Progenitor cell of endocrine pancreas (in vitro differentiated cells): ENCODE results near the gene CAMK2D. TPM values are rescaled to one million over a fixed set of nuclear protein-coding genes. Genes with fewer than 3 reads are reported as not detected.

ENCODE experiments used
- DNase-seq: peaks from one replicate; pipeline ENCODE4 v3.0.0; 2021; ENCODE audit warnings: low spot score; ENCODE audit not compliant: unreplicated experiment
- H3K27ac Mint-ChIP-seq: 2 replicates; pipeline ENCODE4 v1.8.0; 2021; ENCODE audit warnings: mild to moderate bottlenecking, moderate library complexity, mixed read lengths
- H3K27me3 Mint-ChIP-seq: 2 replicates; pipeline ENCODE4 v1.8.0; 2021; ENCODE audit warnings: mixed read lengths
- H3K36me3 Mint-ChIP-seq: 2 replicates; pipeline ENCODE4 v1.8.0; 2022; ENCODE audit warnings: mixed read lengths; ENCODE audit not compliant: insufficient read depth
- H3K4me1 Mint-ChIP-seq: 2 replicates; pipeline ENCODE4 v1.8.0; 2021; ENCODE audit warnings: low read depth, mixed read lengths
- H3K4me3 Mint-ChIP-seq: 2 replicates; pipeline ENCODE4 v1.8.0; 2021; ENCODE audit warnings: low read depth, mild to moderate bottlenecking, moderate library complexity, mixed read lengths
- H3K9me3 Mint-ChIP-seq: 2 replicates; pipeline ENCODE4 v1.8.0; 2021; ENCODE audit warnings: low read depth, mixed read lengths
- total RNA-seq: library from RNA; stranded (reverse); gene quantifications from 2 replicates; pipeline ENCODE4 v1.2.1, GENCODE V29; 2021
- TF ChIP-seq, protein P1 (sequence below): fragments of 200-600 bp; sonication (generic); IDR thresholded peaks from one replicate; pipeline ENCODE4 v1.5.0; 2021; ENCODE audit warnings: antibody characterized with exemption, mild to moderate bottlenecking; ENCODE audit not compliant: unreplicated experiment

Gene CAMK2D
- total RNA-seq, 1 donor from 2014 or later = 74.4 TPM

DNA sequence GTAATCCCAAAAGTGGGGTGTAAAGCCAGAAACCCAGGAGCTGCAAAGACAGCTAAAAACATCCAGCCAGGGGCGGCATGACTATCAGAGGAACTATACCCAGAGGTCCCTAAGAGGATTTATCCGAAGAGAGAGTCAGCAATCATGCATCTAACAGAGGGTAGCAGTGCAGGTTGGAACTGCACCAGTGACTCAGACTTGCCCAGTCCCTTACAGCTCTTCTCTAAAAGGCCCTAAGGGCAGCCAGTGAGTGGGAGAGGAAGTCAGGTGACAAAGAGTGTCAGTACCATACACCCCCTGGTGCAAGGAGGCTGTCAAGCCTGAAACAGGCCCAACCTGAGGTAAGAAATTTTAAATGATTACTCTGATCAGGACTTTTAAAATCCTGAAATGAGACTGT is 88.1 kb downstream of the CAMK2D start:
- no peak overlapping the region for H3K4me3 Mint-ChIP-seq
- H3K36me3 Mint-ChIP-seq = peaks cover 8% of the 10 kb centered on the region
- H3K27ac Mint-ChIP-seq = peak overlapping the region; percentile 84
- TF ChIP-seq, protein P1, sequence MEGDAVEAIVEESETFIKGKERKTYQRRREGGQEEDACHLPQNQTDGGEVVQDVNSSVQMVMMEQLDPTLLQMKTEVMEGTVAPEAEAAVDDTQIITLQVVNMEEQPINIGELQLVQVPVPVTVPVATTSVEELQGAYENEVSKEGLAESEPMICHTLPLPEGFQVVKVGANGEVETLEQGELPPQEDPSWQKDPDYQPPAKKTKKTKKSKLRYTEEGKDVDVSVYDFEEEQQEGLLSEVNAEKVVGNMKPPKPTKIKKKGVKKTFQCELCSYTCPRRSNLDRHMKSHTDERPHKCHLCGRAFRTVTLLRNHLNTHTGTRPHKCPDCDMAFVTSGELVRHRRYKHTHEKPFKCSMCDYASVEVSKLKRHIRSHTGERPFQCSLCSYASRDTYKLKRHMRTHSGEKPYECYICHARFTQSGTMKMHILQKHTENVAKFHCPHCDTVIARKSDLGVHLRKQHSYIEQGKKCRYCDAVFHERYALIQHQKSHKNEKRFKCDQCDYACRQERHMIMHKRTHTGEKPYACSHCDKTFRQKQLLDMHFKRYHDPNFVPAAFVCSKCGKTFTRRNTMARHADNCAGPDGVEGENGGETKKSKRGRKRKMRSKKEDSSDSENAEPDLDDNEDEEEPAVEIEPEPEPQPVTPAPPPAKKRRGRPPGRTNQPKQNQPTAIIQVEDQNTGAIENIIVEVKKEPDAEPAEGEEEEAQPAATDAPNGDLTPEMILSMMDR = no peak
- DNase-seq = no peak
- no peaks in the 10 kb centered on the region for H3K27me3 Mint-ChIP-seq
- no peaks in the 10 kb centered on the region for H3K9me3 Mint-ChIP-seq
- peaks cover 25% of the 10 kb centered on the region for H3K4me1 Mint-ChIP-seq

DNA sequence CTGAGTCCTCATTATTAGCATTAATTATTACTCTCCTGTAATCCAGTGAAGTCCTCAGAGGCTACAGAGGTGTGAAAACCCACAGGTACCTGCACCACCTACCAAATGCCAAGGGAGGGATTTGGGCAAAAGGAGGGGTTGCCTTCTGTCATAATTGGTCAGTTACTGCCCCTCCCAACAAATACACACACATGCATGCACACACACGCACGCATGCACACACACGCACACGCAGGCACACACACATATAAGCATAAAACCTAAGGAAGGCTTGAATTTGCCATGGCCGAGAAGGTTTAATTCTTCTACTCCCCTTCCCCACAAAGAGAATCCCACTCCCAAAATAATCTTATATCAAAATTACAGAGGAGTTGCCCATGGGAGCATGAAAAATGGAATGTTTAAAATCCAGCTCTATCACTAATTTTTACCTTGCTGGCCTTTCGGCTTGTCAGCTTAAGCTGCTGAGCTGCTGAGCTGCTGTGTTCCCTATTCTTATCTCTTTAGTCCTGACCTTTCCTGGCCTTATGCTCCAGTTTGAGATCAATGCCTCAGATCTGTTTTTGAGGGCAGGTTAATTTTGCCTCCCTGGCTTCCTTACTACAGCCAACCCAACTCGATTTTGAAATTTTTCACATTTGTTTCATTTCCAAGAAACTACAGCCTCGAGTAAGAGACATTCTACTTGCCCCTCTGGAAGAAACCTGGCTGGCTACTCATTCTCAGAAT is 95.0 kb downstream of the CAMK2D start:
- Mint-ChIP-seq H3K9me3 (no peaks in the 10 kb centered on the region), H3K4me1 (peaks cover 16% of the 10 kb centered on the region), H3K4me3 (peak overlapping the region; percentile 25), H3K27me3 (no peaks in the 10 kb centered on the region), H3K27ac (peak overlapping the region; percentile 62), H3K36me3 (no peaks in the 10 kb centered on the region)
- TF ChIP-seq, protein P1 = no peak
- no peak for DNase-seq

DNA sequence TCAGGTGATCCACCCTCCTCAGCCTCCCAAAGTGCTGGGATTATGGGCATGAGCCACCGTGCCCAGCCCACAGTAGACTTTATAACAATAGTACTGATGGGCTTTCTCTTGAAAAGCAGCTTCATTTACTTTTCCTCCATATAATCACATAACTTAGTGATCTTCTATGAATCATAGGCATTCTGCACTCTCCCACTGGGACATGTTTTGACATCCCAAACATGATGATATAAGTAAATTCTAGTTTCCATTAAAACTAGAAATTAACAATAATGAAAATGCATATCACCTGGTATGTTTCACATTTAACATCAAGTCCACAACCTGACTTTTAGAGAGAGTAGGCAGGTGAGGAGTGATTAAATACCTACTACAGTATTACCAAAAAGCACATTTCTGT is 96.5 kb downstream of the CAMK2D start:
- DNase-seq = no peak
- no peak overlapping the region for H3K27ac Mint-ChIP-seq
- no peaks in the 10 kb centered on the region for H3K36me3 Mint-ChIP-seq
- no peaks in the 10 kb centered on the region for H3K9me3 Mint-ChIP-seq
- TF ChIP-seq, protein P1 = no peak
- peaks cover 12% of the 10 kb centered on the region for H3K4me1 Mint-ChIP-seq
- no peak overlapping the region for H3K4me3 Mint-ChIP-seq
- H3K27me3 Mint-ChIP-seq = no peaks in the 10 kb centered on the region

DNA sequence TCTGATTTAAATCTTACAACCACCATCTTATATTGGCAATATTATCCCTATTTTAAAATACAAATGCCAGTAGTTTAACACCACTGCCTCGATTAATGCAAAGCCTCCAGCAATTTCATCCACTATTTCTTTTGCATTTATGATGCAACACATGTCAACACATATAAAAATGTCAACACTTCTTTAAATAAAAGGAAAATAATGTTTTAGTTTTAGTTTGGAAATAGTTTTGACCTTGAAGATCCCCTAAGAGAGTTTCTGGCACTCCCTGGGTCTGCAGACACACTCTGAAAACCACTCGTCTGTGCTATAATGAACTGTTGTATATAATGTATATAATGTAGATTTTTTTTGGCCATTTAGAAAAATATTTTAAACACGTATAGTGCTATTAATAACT is 99.0 kb downstream of the CAMK2D start:
- TF ChIP-seq, protein P1 = no peak
- no peak for DNase-seq
- Mint-ChIP-seq H3K36me3 (peaks cover 14% of the 10 kb centered on the region), H3K4me3 (no peak overlapping the region), H3K9me3 (peaks cover 3% of the 10 kb centered on the region), H3K4me1 (peaks cover 19% of the 10 kb centered on the region), H3K27ac (no peak overlapping the region), H3K27me3 (no peaks in the 10 kb centered on the region)

DNA sequence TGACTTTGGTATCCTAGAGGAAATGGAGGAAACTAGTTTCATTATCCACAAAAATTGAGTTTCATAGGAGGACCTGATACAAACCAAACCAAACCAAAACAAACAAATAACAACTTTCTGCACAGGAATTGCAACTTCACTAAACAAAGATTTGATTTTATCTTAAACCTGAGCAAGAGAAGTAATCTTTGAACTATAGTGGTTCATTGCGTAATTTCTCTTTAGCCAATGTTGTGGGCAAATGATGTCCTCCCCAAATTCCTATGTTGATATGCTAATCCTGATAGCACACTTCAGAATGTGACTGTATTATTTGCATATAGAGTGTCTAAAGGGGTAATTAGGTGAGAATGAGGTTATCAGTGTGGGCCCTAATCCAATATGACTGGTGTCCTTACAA is 102.4 kb downstream of the CAMK2D start:
- Mint-ChIP-seq H3K9me3 (peaks cover 6% of the 10 kb centered on the region), H3K36me3 (peaks cover 18% of the 10 kb centered on the region), H3K4me1 (peaks cover 26% of the 10 kb centered on the region), H3K4me3 (no peak overlapping the region), H3K27ac (no peak overlapping the region), H3K27me3 (no peaks in the 10 kb centered on the region)
- no peak for DNase-seq
- TF ChIP-seq, protein P1 = no peak
